Measurements from ENCODE around the gene VIM. TPM values are rescaled to one million over a fixed set of nuclear protein-coding genes. Genes with fewer than 3 reads are reported as not detected.

VIM gene
- total RNA-seq, 1 donor from 2014 or later: 2,114 TPM

- no peaks in the 10 kb centered on the region for H3K27me3 Mint-ChIP-seq (ENCODE audit: unreplicated experiment)
- no peak overlapping the region for H3K4me3 Mint-ChIP-seq (ENCODE audit: unreplicated experiment)
- peak overlapping the region; percentile 32 for H3K27ac Mint-ChIP-seq (ENCODE audit: unreplicated experiment)
- TF ChIP-seq, protein P1, sequence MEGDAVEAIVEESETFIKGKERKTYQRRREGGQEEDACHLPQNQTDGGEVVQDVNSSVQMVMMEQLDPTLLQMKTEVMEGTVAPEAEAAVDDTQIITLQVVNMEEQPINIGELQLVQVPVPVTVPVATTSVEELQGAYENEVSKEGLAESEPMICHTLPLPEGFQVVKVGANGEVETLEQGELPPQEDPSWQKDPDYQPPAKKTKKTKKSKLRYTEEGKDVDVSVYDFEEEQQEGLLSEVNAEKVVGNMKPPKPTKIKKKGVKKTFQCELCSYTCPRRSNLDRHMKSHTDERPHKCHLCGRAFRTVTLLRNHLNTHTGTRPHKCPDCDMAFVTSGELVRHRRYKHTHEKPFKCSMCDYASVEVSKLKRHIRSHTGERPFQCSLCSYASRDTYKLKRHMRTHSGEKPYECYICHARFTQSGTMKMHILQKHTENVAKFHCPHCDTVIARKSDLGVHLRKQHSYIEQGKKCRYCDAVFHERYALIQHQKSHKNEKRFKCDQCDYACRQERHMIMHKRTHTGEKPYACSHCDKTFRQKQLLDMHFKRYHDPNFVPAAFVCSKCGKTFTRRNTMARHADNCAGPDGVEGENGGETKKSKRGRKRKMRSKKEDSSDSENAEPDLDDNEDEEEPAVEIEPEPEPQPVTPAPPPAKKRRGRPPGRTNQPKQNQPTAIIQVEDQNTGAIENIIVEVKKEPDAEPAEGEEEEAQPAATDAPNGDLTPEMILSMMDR (IDR thresholded peaks at IDR 0.05): no peak
- peaks cover 62% of the 10 kb centered on the region for H3K4me1 Mint-ChIP-seq (ENCODE audit: unreplicated experiment)
- DNase-seq (ENCODE audit: extremely low spot score, unreplicated experiment): no peak
- peaks cover 63% of the 10 kb centered on the region for H3K36me3 Mint-ChIP-seq (ENCODE audit: unreplicated experiment)
- no peaks in the 10 kb centered on the region for H3K9me3 Mint-ChIP-seq (ENCODE audit: unreplicated experiment)
These were observed 6.4 kb downstream of the VIM start for GRCh38 chr10:17234431-17234945.

GRCh38 chr10:17235136-17235535 lies 7.1 kb downstream of the VIM start:
- no peak for DNase-seq (ENCODE audit: extremely low spot score, unreplicated experiment)
- peak overlapping the region; percentile 65 for H3K27ac Mint-ChIP-seq (ENCODE audit: unreplicated experiment)
- peaks cover 62% of the 10 kb centered on the region for H3K4me1 Mint-ChIP-seq (ENCODE audit: unreplicated experiment)
- H3K36me3 Mint-ChIP-seq (ENCODE audit: unreplicated experiment): peaks cover 63% of the 10 kb centered on the region
- H3K4me3 Mint-ChIP-seq (ENCODE audit: unreplicated experiment): no peak overlapping the region
- no peaks in the 10 kb centered on the region for H3K27me3 Mint-ChIP-seq (ENCODE audit: unreplicated experiment)
- TF ChIP-seq, protein P1 (IDR thresholded peaks at IDR 0.05): peak; percentile 27
- no peaks in the 10 kb centered on the region for H3K9me3 Mint-ChIP-seq (ENCODE audit: unreplicated experiment)

DNA sequence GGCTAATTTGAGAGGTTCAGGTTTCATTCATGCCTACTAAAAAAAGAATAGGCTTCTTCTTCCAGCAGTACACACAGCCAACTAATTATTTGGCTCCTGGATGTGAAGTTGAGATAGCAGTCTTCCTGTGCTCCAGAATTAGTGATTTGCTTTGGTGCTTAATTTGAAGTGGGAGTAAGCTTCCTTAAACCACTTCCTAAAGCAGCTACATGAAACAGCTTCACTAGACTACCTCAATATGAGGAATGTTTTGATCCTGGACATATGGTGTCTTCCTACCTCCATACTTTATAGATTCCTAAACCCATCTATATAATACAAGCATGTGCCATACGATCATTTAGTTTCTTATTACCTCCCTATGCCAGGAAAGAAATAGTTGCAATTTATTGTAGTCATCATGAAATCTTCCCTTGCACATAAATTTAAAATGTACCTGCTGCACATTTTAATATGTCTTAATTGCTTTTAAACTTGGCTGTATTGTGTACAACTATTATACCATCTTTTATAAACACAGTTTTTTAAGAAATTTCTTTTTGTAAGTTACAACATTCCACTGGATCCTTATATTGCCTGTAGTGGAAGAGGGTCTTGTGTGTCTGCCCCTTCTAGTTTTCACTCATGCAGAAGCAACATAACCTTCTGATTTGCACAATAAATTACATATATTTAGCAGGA lies 8.6 kb downstream of the VIM start:
- H3K9me3 Mint-ChIP-seq (ENCODE audit: unreplicated experiment): no peaks in the 10 kb centered on the region
- TF ChIP-seq, protein P1 (IDR thresholded peaks at IDR 0.05): no peak
- peaks cover 55% of the 10 kb centered on the region for H3K4me1 Mint-ChIP-seq (ENCODE audit: unreplicated experiment)
- no peaks in the 10 kb centered on the region for H3K27me3 Mint-ChIP-seq (ENCODE audit: unreplicated experiment)
- H3K4me3 Mint-ChIP-seq (ENCODE audit: unreplicated experiment): no peak overlapping the region
- no peak for DNase-seq (ENCODE audit: extremely low spot score, unreplicated experiment)
- peak overlapping the region; percentile 45 for H3K27ac Mint-ChIP-seq (ENCODE audit: unreplicated experiment)
- H3K36me3 Mint-ChIP-seq (ENCODE audit: unreplicated experiment): peaks cover 50% of the 10 kb centered on the region

DNA sequence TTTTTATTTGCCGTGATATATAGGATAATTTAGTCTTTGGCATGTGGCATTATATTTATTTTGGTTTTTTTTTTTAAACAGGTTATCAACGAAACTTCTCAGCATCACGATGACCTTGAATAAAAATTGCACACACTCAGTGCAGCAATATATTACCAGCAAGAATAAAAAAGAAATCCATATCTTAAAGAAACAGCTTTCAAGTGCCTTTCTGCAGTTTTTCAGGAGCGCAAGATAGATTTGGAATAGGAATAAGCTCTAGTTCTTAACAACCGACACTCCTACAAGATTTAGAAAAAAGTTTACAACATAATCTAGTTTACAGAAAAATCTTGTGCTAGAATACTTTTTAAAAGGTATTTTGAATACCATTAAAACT lies 9.1 kb downstream of the VIM start:
- H3K4me1 Mint-ChIP-seq (ENCODE audit: unreplicated experiment): peaks cover 49% of the 10 kb centered on the region
- peaks cover 45% of the 10 kb centered on the region for H3K36me3 Mint-ChIP-seq (ENCODE audit: unreplicated experiment)
- no peaks in the 10 kb centered on the region for H3K27me3 Mint-ChIP-seq (ENCODE audit: unreplicated experiment)
- TF ChIP-seq, protein P1 (IDR thresholded peaks at IDR 0.05): no peak
- DNase-seq (ENCODE audit: extremely low spot score, unreplicated experiment): no peak
- H3K27ac Mint-ChIP-seq (ENCODE audit: unreplicated experiment): peak overlapping the region; percentile 45
- H3K4me3 Mint-ChIP-seq (ENCODE audit: unreplicated experiment): no peak overlapping the region
- no peaks in the 10 kb centered on the region for H3K9me3 Mint-ChIP-seq (ENCODE audit: unreplicated experiment)

DNA sequence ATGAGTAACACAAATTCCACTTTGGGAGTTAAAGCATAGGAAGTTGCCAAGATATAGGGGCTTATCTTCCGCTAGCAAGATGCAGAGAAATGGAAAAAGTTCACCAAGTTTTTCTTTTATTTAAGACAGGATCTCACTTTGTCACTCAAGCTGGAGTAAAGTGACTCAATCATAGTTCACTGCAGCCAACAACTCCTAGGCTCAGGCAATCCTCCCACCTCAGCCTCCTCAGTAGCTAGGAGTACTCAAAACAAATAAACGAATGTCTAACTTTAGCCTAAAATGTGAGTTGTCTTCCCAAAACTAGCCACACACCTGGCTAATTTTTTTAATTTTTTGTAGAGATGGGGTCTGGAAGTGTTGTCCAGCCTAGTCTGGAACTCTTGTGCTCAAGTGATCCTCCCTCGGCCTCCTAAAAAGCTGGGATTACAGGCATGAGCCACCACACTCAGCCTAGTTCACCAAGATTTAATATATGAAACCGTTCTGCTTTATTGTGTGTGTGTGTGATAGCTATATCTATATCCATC lies 9.9 kb downstream of the VIM start:
- no peak overlapping the region for H3K4me3 Mint-ChIP-seq (ENCODE audit: unreplicated experiment)
- TF ChIP-seq, protein P1 (IDR thresholded peaks at IDR 0.05): no peak
- H3K27ac Mint-ChIP-seq (ENCODE audit: unreplicated experiment): peak overlapping the region; percentile 89
- H3K4me1 Mint-ChIP-seq (ENCODE audit: unreplicated experiment): peaks cover 44% of the 10 kb centered on the region
- no peaks in the 10 kb centered on the region for H3K9me3 Mint-ChIP-seq (ENCODE audit: unreplicated experiment)
- no peaks in the 10 kb centered on the region for H3K27me3 Mint-ChIP-seq (ENCODE audit: unreplicated experiment)
- DNase-seq (ENCODE audit: extremely low spot score, unreplicated experiment): no peak
- H3K36me3 Mint-ChIP-seq (ENCODE audit: unreplicated experiment): peaks cover 39% of the 10 kb centered on the region

All from osteocyte (in vitro differentiated cells).